KG1 (cell line): ENCODE results near the gene PDE3B.
"Not testable (repeated sequence)": the region's sequence is repeated elsewhere in the genome, so short reads cannot be mapped to it uniquely, and the experiment has no call there.

Source experiments
- DNase-seq: peaks from one replicate; lab custom pipeline; 2025; lab: John Stamatoyannopoulos, UW

PDE3B gene

GRCh38 chr11:14643697-14644225 lies at the start of gene PDE3B:
TSS of gene PDE3B (plus strand) at chr11:14643804. CDS start at chr11:14644076, 272 bp downstream.
- DNase-seq, result no peak

GRCh38 chr11:14595261-14595660 lies 48.3 kb upstream of the PDE3B start:
- DNase-seq, result not testable (repeated sequence)

GRCh38 chr11:14607713-14608112 lies 35.9 kb upstream of the PDE3B start:
- no peak for DNase-seq

GRCh38 chr11:14609902-14610301 lies 33.7 kb upstream of the PDE3B start:
- no peak for DNase-seq

GRCh38 chr11:14611939-14612338 lies 31.7 kb upstream of the PDE3B start:
- DNase-seq, result peak; percentile 26

DNA sequence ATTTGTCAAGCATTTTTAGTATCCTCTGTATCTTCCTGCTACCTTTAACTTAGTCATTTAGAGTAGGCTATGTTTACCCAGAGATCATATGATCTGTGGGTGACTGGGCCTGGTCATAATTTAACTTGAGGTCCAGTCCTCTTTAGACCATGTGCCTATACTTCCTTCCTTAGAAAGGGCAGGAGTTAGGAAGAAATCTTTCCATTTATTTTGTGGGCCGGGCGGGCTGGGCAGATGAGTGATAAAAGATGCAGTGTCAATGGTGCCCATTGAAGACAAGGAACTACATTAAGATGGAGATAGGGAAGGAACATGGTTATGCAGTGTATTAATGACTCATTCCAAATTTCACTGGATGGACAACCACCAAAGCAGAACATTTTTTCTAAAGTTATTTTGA lies 30.9 kb upstream of the PDE3B start:
- no peak for DNase-seq

GRCh38 chr11:14614091-14614622 lies 29.4 kb upstream of the PDE3B start:
- no peak for DNase-seq

DNA sequence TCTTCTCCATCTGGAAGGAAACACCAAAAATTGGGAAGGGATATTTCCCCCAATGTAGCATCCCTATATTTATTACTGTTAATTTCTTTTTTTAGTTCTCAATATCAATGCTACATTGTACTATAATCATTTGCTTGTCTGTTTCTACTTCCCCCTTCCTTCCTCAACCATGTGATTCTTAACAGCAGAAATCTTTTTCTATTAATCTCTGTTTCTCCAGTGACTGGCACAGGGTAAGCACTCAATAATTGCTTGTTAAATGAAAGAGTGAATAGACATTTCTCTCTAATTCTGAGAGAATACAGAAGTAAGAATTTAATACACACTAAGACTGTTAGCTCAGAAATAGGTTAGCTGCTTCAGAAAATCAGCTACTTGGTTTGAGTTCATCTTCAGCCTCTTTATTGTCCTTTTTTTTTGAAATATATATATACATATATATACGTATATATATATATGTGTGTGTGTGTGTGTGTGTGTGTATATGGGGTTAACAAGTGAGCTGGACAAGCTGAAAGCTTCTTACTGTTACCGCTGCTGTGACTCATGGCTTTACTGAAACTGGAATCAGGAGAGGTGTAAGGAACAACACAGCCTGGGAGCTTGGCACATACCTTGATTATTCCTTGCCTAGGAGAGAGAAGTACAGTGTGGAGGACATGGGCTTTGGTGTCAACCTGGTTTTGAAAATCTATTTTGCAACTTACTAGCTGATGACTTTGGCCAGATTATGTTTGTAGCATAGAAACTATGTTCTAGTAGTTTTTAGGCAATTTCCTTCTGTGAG lies 26.2 kb upstream of the PDE3B start:
- DNase-seq, result no peak

- no peak for DNase-seq
Measured at GRCh38 chr11:14618060-14618459, 25.5 kb upstream of the PDE3B start.

GRCh38 chr11:14619603-14620531 lies 23.7 kb upstream of the PDE3B start:
- DNase-seq, result no peak

DNA sequence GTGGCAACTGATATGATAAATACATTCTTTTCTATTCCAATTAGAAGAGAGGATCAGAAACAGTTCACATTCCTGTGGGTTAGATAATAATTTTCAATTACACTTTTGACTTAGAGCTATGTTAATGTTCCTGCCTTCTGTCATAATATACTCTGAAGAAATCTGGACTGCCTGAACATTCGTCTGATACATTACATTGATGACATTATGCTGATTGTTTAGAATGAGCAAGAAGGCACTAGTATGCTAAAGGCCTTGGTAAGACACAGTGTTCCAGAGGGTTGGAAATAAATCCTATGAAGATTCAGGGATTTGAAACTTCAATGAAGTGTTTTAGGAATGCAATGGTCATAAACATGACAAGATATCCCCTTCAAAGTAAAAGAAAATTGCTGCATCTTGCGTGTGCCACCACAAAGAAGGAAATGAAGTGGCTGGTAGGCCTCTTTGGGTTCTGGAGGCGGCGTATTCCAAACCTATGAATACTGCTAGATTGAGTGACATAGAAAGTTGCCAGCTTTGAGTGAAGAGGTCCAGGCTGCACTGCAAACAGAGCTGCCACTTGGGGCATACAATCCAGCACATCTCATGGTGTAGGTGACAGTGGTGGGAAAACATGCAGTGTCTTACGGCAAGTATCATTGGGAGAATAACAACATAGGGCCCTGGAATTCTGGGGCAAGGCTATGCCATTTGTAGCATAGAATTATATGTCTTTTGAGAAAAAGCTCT lies 21.2 kb upstream of the PDE3B start:
- no peak for DNase-seq

DNA sequence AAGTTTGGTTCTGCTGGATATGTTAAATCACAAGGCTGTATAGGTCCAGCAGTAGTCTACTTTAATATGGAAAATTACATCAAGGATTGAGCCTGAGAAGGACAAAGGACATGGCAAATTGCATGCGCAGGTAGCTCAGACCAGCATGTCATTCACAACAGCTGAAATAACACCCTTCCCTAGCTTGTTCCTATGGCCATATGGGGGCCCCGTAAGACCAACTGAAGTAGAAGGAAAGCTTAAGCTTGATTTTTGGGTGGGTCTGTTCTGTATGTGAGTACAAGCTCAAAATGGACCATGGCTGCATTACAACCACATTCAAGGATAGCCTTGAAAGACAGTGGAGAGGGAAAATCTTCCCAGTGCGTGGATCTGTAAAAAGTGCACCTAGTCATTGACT lies 20.6 kb upstream of the PDE3B start:
- no peak for DNase-seq

- DNase-seq, result peak; percentile 23
Measured at GRCh38 chr11:14625586-14626205, 17.9 kb upstream of the PDE3B start.

GRCh38 chr11:14626650-14627049 lies 17.0 kb upstream of the PDE3B start:
- DNase-seq, result no peak

DNA sequence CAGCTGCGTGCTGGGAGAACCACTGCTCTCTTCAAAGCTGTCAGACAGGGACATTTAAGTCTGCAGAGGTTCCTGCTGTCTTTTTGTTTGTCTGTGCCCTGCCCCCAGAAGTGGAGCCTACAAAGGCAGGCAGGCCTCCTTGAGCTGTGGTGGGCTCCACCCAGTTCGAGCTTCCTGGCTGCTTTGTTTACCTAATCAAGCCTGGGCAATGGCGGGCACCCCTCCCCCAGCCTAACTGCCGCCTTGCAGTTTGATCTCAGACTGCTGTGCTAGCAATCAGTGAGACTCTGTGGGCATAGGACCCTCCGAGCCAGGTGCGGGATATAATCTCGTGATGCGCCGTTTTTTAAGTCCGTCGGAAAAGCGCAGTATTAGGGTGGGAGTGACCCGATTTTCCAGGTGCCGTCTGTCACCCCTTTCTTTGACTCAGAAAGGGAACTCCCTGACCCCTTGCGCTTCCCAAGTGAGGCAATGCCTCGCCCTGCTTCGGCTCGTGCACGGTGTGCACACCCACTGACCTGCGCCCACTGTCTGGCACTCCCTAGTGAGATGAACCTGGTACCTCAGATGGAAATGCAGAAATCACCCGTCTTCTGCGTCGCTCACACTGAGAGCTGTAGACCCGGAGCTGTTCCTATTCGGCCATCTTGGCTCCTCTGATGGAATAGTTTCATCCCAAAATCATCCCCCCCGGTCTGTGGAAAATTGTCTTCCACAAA lies 9.9 kb upstream of the PDE3B start:
- DNase-seq, result not testable (repeated sequence)

DNA sequence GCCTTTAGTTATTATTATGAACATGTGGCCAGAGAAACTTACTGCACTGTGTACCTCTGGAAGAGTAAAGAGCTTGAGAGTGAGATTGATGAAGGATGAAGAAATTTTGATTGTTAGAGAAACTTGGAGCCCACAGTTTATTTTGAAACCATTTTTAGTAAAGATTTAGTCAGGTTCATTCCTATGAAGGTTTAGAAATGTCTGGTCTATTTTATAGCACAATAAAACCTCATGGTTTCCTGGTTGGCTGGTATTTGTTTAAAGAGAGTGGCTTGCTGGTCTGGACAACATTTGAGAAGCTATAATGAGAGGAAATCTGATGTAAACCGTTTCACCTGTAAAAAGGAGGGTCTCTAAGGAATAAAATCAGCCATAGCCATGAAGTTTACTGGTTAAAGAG lies 8.8 kb upstream of the PDE3B start:
- DNase-seq, result no peak

GRCh38 chr11:14635546-14635945 lies 8.1 kb upstream of the PDE3B start:
- no peak for DNase-seq

GRCh38 chr11:14636119-14636518 lies 7.5 kb upstream of the PDE3B start:
- peak; percentile 65 for DNase-seq

GRCh38 chr11:14637868-14638409 lies 5.7 kb upstream of the PDE3B start:
- DNase-seq, result no peak

- DNase-seq, result no peak
Measured at GRCh38 chr11:14638561-14638960, 5.0 kb upstream of the PDE3B start.
